ENCODE measurements around the gene PALM3. TPM values are rescaled to one million over a fixed set of nuclear protein-coding genes. Genes with fewer than 3 reads are reported as not detected.
A peak's percentile ranks its signal among the peaks of the same experiment; 100 is the strongest.

The PALM3 gene
- total RNA-seq, 3 donors from 2014 or later: 0.82 to 1.2 (median 1.0) TPM

GRCh38 chr19:14105680-14106079, 43.8 kb upstream of the PALM3 start:
- ATAC-seq: peak; percentile 90
- Histone ChIP-seq H3K36me3 (ENCODE audit: low read depth) (no peaks in the 10 kb centered on the region), H3K9me3 (no peaks in the 10 kb centered on the region), H3K4me1 (ENCODE audit: low read depth) (peaks cover 17% of the 10 kb centered on the region), H3K4me3 (no peak overlapping the region)
- DNase-seq: no peak
- TF ChIP-seq CTCF (IDR thresholded peaks at IDR 0.05): no peak
- intact Hi-C loops (cut with DNase I, micrococcal nuclease): no loop called here

DNA sequence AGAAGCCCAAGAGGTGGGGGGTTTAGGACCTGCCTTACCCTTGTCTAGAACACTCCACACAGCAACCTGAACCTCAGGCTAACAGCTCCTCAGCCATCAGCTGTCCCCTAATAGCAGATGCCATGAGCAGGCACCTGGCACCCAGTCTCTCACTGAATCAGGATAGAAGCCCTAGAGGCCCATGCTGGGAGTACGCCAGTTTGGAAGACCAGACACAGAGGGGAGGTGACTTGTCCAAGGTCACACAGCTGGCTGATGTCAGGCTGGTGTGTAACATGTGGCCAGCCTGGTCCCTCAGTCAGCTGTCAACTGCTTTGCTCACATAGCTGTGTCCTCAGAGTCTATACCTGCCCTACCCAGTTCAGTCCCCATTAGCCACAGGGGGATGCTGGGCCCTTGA, 41.4 kb upstream of the PALM3 start:
- no peaks in the 10 kb centered on the region for H3K9me3 ChIP-seq
- H3K4me1 ChIP-seq (ENCODE audit: low read depth): peaks cover 17% of the 10 kb centered on the region
- no peak for TF ChIP-seq CTCF (IDR thresholded peaks at IDR 0.05)
- ATAC-seq (no peak), DNase-seq (no peak)
- intact Hi-C loops (cut with DNase I, micrococcal nuclease): no loop called here
- H3K36me3 ChIP-seq (ENCODE audit: low read depth): no peaks in the 10 kb centered on the region
- H3K4me3 ChIP-seq: no peak overlapping the region

- Histone ChIP-seq H3K4me3 (no peak overlapping the region), H3K36me3 (ENCODE audit: low read depth) (no peaks in the 10 kb centered on the region), H3K9me3 (no peaks in the 10 kb centered on the region), H3K4me1 (ENCODE audit: low read depth) (peaks cover 14% of the 10 kb centered on the region)
- DNase-seq (no peak), ATAC-seq (no peak)
- intact Hi-C loops (cut with DNase I, micrococcal nuclease): no loop called here
- no peak for TF ChIP-seq CTCF (IDR thresholded peaks at IDR 0.05)
Measured at GRCh38 chr19:14102756-14103155, 40.9 kb upstream of the PALM3 start.

DNA sequence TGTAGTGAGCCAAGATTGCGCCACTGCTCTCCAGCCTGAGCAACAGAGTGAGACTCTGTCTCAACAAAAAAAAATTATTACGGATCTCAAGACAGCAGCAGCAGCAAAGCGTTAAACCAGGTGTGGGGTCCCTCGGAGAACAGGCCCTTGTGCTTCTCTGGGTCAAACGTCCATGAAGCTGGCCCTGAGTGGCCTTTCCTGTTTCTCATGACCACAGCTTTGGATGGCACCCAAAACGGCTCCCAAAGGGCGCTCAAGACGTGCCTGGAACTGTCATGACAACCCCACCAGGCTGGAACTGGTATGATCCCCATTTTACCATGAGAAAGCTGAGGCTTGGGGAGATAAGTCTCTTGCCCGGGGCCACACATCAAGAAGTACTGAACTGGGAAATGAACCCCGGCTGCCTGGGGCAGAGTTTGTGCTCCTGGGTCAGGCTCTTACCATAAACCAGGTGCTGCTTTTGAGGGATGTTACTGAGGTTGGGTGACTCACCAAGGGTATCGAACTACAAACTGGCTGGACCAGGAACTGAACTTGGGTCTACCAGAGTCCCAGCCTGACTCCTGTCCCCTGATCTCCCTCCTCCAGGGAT, 40.3 kb upstream of the PALM3 start:
- no peak for DNase-seq
- no peak overlapping the region for H3K4me3 ChIP-seq
- H3K36me3 ChIP-seq (ENCODE audit: low read depth): no peaks in the 10 kb centered on the region

GRCh38 chr19:14101003-14101545, 39.2 kb upstream of the PALM3 start:
- ATAC-seq (no peak), DNase-seq (no peak)
- no peak for TF ChIP-seq CTCF (IDR thresholded peaks at IDR 0.05)
- intact Hi-C loops (cut with DNase I, micrococcal nuclease): no loop called here
- Histone ChIP-seq H3K9me3 (no peaks in the 10 kb centered on the region), H3K4me1 (ENCODE audit: low read depth) (peaks cover 11% of the 10 kb centered on the region), H3K4me3 (no peak overlapping the region), H3K36me3 (ENCODE audit: low read depth) (no peaks in the 10 kb centered on the region)

More for the DNA sequence above, 40.3 kb upstream of the PALM3 start:
- H3K9me3 ChIP-seq: no peaks in the 10 kb centered on the region
- ATAC-seq: no peak
- intact Hi-C loops (cut with DNase I, micrococcal nuclease): no loop called here
- H3K4me1 ChIP-seq (ENCODE audit: low read depth): peaks cover 14% of the 10 kb centered on the region
- TF ChIP-seq CTCF (IDR thresholded peaks at IDR 0.05): no peak

Measured in mucosa of descending colon (tissue), 3 donors.